H1 (cell line): ENCODE data around the gene CYP4F3. TPM values are rescaled to one million over a fixed set of nuclear protein-coding genes. Genes with fewer than 3 reads are reported as not detected.

Experiments
- CBX8 ChIP-seq: fragments of 300-800, 300-1000 bp; sonication (generic); IDR thresholded peaks from 2 replicates; pipeline ENCODE4 v1.7.1; 2016; ENCODE audit warnings: low read depth, low read length, borderline replicate concordance
- CHD1 ChIP-seq: IDR thresholded peaks from 2 replicates; pipeline ENCODE4 v1.6.1; 2012; ENCODE audit warnings: low read depth, low read length, improper control_type of control experiment
- RNF2 ChIP-seq: fragments of 200-900, 300-1000 bp; sonication (generic); IDR thresholded peaks from 2 replicates; pipeline ENCODE4 v1.7.1; 2016; ENCODE audit warnings: borderline replicate concordance, low read depth, mild to moderate bottlenecking, antibody characterized with exemption, low read length; ENCODE audit not compliant: poor library complexity, severe bottlenecking; ENCODE audit errors: missing control alignments
- SAP30 ChIP-seq: fragments of 300-600 bp; sonication (generic); IDR thresholded peaks from 2 replicates; pipeline ENCODE4 v1.7.1; 2012; ENCODE audit warnings: low read length, moderate library complexity, mild to moderate bottlenecking, inconsistent platforms; ENCODE audit not compliant: insufficient read depth, insufficient replicate concordance
- SP2 ChIP-seq: IDR thresholded peaks from 2 replicates; pipeline ENCODE4 v1.6.1; 2012; ENCODE audit warnings: mild to moderate bottlenecking, low read length, inconsistent platforms
- polyA plus RNA-seq, 7 experiments: library from polyadenylated mRNA; depleted of rRNA in 3 of 7; stranded (reverse) in 5 of 7; unstranded in 2 of 7; fragments of >200 nt in 5 of 7; fragments of 200-250 nt in 2 of 7; gene quantifications; 1 replicate in 5 of 7; 2 replicates in 1 of 7; 4 replicates in 1 of 7; pipeline versions ENCODE4 v1.2.1 to v1.2.3, GENCODE V29; 2011 to 2013; ENCODE audit warnings: missing spikeins in 2 of 7, mixed read lengths in 2 of 7
- total RNA-seq: library from RNA; stranded (reverse); fragmentation: NEBNext Ultra II Directional; extraction: Animal tissue kit (Norgen Biotek cat#: 25700); gene quantifications from 2 replicates; pipeline ENCODE4 v1.2.1, GENCODE V29; 2021
- TF ChIP-seq, protein P1 (sequence below): fragments of 300-600 bp; sonication (generic); IDR thresholded peaks from 2 replicates; pipeline ENCODE4 v1.7.1; 2012; ENCODE audit warnings: low read length, moderate library complexity, mild to moderate bottlenecking, inconsistent platforms; ENCODE audit not compliant: insufficient replicate concordance

CYP4F3 gene
- total and polyA plus RNA-seq, 2 of the 8 experiments (the other 6 are each of a cell fraction or from before 2014, with no cell fraction given), result not detected

DNA sequence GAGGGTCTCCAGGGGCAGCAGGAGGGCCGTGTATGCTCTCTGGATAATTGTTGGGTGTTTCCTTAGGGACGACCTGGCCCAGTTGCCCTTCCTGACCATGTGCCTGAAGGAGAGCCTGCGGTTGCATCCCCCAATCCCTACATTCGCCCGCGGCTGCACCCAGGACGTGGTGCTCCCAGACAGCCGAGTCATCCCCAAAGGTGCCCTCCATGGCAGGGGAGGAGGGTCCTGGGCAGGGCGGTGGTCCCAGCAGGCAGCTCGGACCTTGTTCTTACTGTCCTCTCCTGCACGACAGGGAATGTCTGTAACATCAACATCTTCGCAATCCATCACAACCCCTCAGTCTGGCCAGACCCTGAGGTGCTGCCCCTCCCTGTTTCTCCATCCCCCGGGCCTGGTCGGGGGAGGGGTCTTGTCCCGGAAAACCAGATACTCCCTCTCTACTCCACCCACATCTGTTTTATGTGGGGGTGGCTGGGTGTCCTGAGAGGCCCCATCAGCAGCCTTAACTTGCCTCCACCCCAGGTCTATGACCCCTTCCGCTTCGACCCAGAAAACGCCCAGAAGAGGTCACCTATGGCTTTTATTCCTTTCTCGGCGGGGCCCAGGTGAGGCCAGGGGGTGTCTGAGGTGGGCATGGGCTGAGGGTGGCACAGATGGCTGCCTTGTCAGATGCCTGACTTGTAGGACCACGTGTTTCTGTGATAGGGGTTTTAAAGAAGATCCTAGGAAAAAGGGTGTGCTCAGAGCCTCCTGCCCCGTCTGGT lies 12.3 kb upstream of the CYP4F3 start (continued):
- TF ChIP-seq SP2, result no peak
- TF ChIP-seq RNF2, result no peak
- TF ChIP-seq CBX8, result no peak
- no peak for TF ChIP-seq SAP30
- TF ChIP-seq, protein P1, sequence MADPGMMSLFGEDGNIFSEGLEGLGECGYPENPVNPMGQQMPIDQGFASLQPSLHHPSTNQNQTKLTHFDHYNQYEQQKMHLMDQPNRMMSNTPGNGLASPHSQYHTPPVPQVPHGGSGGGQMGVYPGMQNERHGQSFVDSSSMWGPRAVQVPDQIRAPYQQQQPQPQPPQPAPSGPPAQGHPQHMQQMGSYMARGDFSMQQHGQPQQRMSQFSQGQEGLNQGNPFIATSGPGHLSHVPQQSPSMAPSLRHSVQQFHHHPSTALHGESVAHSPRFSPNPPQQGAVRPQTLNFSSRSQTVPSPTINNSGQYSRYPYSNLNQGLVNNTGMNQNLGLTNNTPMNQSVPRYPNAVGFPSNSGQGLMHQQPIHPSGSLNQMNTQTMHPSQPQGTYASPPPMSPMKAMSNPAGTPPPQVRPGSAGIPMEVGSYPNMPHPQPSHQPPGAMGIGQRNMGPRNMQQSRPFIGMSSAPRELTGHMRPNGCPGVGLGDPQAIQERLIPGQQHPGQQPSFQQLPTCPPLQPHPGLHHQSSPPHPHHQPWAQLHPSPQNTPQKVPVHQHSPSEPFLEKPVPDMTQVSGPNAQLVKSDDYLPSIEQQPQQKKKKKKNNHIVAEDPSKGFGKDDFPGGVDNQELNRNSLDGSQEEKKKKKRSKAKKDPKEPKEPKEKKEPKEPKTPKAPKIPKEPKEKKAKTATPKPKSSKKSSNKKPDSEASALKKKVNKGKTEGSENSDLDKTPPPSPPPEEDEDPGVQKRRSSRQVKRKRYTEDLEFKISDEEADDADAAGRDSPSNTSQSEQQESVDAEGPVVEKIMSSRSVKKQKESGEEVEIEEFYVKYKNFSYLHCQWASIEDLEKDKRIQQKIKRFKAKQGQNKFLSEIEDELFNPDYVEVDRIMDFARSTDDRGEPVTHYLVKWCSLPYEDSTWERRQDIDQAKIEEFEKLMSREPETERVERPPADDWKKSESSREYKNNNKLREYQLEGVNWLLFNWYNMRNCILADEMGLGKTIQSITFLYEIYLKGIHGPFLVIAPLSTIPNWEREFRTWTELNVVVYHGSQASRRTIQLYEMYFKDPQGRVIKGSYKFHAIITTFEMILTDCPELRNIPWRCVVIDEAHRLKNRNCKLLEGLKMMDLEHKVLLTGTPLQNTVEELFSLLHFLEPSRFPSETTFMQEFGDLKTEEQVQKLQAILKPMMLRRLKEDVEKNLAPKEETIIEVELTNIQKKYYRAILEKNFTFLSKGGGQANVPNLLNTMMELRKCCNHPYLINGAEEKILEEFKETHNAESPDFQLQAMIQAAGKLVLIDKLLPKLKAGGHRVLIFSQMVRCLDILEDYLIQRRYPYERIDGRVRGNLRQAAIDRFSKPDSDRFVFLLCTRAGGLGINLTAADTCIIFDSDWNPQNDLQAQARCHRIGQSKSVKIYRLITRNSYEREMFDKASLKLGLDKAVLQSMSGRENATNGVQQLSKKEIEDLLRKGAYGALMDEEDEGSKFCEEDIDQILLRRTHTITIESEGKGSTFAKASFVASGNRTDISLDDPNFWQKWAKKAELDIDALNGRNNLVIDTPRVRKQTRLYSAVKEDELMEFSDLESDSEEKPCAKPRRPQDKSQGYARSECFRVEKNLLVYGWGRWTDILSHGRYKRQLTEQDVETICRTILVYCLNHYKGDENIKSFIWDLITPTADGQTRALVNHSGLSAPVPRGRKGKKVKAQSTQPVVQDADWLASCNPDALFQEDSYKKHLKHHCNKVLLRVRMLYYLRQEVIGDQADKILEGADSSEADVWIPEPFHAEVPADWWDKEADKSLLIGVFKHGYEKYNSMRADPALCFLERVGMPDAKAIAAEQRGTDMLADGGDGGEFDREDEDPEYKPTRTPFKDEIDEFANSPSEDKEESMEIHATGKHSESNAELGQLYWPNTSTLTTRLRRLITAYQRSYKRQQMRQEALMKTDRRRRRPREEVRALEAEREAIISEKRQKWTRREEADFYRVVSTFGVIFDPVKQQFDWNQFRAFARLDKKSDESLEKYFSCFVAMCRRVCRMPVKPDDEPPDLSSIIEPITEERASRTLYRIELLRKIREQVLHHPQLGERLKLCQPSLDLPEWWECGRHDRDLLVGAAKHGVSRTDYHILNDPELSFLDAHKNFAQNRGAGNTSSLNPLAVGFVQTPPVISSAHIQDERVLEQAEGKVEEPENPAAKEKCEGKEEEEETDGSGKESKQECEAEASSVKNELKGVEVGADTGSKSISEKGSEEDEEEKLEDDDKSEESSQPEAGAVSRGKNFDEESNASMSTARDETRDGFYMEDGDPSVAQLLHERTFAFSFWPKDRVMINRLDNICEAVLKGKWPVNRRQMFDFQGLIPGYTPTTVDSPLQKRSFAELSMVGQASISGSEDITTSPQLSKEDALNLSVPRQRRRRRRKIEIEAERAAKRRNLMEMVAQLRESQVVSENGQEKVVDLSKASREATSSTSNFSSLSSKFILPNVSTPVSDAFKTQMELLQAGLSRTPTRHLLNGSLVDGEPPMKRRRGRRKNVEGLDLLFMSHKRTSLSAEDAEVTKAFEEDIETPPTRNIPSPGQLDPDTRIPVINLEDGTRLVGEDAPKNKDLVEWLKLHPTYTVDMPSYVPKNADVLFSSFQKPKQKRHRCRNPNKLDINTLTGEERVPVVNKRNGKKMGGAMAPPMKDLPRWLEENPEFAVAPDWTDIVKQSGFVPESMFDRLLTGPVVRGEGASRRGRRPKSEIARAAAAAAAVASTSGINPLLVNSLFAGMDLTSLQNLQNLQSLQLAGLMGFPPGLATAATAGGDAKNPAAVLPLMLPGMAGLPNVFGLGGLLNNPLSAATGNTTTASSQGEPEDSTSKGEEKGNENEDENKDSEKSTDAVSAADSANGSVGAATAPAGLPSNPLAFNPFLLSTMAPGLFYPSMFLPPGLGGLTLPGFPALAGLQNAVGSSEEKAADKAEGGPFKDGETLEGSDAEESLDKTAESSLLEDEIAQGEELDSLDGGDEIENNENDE, result no peak
- no peak for TF ChIP-seq CHD1
